ENCODE measurements around the gene C2orf78.
"Not testable (repeated sequence)": the region's sequence is repeated elsewhere in the genome, so short reads cannot be mapped to it uniquely, and the experiment has no call there.

Gene C2orf78, protein sequence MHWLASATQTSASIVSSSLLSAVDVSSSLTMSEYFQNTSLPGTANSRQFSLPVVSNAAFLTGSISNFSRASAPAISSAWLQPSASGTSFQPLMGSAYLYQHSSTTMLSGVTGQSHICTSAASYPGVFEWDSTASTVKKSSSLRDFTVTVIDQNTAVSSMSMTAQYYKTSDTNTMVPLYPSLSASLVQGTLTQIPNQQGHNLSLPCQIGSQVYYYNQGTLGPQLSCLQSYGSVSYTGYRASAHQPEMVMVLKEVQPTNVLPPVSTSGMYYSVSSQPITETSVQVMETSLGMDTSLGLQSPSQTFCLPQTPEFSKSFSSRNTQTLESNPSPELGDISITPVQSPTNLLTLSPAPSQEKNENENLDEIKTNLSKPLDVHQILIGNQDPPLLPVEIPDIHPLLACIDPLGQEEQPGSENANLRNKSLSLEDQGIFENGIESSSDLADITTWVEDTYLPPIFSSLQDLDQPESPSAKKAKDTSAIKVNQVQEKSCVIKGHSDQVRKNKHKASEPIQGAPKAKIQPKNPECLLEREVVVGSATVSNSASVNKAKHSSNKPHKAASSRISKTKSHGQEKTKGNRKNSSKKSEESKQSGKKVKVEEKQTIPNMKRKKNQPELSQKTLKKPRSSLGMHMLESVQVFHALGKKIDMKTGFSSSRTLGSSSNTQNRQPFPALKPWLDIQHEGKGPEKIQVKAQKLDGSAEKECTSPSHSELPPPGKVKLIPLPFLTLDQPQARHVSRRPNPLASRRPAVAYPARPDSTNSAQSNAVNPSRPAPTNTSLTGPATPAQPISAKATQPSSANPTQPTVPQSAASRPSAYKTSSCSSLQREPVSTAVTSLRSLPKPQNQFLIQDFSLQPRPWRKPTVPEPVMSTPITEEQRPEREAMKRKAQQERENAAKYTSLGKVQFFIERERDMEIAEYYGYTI

DNA sequence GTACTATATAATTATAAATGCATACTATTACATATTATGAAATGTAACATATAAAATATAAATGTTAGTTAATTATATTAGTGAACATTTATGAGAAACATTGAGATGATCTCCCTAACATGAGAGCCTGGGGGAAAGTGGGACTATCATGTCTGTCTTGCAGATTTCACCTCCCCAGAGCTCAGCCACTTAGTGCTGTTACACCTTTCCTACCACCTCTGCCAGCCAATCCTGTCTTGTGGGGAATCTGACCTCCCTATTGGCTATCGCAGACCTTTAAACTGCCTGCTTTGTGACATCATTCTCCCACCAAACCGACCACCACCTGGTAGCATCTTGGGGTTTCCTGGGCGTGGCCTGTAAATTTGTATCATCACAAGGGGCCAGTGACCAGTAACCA is at the start of gene C2orf78:
TSS of gene C2orf78 (plus strand) at position 301 of the 400 bp plus-strand sequence. CDS start 127 bp downstream, outside the sequence.
- DNase-seq: not testable (repeated sequence)

DNA sequence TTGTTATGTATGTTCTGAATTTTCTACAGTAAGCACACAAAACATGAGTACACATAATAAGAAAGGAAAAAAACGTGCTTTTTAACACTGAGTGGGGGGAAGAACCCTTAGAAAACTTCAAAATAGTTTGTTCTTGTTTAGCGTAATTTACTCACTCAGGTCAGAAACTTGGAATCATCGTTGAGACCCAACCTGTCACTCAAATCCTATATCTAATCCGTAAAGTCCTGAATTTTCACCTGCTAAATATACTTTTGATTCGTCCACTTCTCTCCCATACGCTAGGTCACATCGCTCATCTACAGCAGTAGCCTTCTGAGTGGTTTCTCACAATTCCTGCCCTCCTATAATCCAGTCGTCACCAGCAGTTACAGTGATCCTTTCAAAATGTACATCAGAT is 47.6 kb upstream of the C2orf78 start:
- DNase-seq: no peak

DNA sequence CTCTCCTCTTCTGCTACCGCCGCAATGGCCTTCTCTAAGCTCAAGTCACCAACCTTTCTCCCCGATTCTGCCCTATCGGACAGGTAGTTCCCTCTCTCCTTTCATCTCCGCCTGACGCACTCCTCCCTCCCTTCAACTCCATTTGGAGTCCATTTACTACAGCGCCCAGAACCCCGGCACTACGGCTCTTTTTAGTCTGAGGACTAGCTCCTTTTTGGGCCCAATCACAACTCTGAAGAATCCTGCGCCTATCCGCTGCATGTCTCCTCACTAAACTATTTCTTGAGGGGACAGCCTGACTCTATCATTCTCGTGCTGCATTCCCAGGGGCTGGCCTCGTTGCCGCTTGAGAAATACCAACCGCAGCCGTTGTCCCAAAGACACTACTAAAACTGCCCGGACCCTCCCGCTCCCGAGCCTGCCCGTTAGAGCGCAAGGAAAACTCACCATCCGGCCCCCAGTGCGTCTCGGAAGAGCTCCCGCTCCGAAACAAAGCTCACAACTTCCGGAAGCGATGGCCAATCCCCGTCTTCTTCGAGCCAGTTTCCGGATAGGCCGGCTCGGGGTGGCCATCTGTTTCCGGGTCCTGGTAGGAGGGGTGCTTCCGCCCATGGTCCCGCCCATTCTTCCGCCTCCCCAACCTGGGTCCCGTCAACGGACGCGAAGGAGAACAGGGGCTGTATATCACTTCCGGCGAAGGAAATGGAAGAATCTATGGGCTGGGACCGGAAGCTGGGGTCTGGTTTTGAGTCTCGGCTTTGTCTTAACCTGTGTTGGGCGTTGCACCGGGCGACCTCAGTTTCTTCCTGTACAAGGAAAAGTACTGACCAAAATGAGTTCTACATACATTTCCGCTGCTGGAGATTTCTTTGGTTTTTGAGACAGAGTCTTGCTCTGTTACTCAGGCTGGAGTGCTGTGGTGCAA is 46.9 kb upstream of the C2orf78 start, which contains the start of gene TPRKB:
TSS of gene TPRKB (minus strand) at position 491 of the 925 bp plus-strand sequence. CDS start 2,776 bp downstream, outside the sequence.
- peak; percentile 76 for DNase-seq

DNA sequence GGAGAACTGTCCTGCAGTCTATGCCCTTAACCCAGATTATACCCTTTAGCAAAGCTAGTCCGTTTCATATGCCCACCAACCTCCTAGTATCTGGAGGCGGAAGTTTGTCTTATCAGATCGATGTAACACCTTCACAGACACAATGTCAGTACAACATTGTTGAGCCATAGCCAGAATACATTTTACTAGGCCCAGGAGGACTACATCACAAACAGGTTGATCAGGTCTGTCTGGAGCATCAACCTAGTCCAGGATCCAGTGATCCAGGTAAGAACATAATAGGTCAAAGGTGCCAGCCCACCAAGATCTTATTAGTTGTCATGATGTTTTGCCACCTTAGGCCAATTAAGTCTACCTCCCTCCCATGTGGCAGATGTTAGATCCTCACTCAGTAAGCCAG is 44.9 kb upstream of the C2orf78 start:
- no peak for DNase-seq

DNA sequence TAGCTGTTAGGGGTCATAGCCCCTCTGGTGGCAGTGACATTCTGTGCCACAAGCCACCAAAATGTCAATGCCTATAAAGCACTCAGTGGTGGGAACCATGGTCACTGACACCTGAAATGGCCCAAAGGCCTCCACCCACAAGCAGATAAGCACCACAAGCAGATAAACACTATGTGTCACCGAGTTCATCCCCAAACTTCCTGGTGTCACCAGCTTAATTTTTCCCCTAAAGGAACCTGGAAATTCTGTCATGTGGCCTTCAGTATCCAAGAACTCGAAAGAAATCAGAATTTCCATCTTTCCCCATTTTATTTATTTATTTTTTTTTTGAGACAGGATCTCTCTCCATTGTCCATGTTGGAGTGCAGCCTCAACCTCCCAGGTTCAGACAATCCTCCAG is 43.2 kb upstream of the C2orf78 start:
- no peak for DNase-seq

DNA sequence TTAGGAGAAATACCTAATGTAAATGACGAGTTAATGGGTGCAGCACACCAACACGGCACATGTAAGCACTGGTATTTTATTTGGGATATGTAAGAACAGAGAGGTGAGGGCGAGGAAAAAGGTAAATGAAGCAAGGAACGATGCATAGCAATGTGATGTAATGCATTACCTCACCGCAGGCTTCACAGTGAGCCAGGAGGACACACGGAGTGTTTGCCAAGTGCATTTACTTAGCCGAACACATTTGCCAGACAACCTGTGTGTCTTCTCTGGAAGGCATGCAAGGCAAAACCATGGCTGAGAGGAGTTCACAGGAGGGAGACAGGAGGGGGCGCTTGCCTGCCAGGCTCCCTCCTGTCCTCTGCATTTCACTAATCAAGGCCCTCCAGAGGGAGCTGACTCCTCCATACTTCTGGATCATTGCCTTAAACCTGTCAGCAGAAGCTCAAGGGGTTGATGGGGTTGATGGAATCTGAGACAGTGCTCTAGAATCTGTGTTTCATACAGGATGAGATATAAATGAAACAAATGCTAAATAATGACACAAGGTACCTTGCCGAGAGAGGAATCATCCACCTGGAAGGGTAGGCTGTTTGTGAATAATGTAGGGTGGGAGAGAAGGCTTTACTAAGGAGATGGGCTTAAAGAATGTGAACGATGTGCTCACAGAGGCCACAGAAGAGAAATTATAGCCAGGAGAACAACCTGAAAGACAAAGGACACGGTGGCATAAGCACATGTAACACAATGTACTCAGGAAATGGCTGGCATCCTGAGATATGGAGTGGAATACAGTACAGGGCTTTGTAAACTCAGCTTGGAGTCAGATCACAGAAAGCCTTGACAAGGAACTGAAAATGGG is 37.7 kb upstream of the C2orf78 start:
- DNase-seq: no peak

DNA sequence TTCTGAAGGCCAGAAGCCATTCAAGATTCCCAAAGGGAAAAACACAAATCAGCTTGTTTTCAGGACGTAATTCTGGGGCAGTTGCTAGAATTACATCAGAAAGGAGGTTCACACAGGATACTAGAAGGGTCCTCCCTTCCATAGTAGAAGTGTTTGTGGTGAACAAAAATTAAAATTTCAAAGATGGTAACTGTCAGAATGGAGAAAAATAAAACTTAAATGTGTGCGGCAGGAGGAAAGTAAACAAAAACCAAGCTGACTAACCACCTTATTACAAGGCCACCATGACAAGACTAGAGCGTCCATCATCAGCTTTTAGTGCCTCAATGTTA is 37.1 kb upstream of the C2orf78 start:
- no peak for DNase-seq

DNA sequence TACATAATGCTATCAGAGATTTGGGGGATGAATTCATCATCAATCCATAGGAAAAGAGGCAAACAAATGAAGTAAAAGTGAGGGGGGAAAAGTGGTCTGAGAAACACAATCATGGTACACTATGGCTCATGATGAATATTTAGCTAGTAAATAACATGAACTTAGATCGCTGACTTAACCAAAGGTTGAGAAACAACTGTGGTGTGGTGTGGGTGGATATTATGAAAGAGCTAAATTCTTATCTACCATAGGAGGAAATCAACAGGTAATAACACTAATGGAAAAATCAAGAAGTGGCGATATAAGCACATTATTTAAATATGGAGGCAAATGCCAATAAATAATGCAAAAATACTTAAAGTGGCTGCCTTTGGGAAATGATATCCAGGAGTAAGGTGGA is 34.7 kb upstream of the C2orf78 start:
- no peak for DNase-seq

DNA sequence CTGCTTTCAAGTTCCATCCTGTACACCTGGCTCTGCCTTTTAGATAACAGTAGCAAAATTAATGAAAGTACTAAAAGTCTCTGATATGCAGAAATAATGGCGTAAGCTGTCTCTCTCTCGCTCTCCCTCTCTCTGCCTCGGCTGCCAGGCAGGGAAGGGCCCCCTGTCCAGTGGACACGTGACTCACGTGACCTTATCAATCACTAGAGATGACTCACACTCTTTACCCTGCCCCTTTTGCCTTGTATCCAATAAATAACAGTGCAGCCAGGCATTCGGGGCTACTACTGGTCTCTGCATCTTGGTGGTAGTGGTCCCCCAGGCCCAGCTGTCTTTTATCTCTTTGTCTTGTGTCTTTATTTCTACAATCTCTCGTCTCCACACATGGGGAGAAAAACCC is 29.7 kb upstream of the C2orf78 start:
- DNase-seq: not testable (repeated sequence)

DNA sequence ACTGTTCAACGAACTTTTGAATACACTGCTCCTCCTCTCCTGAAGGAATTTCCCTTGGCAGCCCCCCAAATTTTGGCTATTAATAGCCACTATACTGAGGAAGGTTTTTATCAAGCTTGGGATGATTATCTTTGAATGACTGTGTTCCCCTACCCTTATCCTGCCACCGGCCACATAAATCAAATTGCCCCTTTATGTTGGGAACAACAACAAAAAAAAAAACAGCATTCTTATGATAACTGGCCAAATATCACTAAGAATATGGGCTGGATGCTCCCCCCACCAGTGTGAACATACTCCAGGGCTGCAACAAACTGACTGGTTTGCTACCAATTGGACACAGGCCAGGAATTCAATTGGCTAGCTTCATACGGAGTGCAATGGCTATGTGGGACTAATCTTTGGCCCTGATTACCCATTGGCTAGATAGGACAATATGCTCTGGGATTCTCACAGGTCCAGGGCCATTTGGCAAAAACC is 24.7 kb upstream of the C2orf78 start:
- no peak for DNase-seq

DNA sequence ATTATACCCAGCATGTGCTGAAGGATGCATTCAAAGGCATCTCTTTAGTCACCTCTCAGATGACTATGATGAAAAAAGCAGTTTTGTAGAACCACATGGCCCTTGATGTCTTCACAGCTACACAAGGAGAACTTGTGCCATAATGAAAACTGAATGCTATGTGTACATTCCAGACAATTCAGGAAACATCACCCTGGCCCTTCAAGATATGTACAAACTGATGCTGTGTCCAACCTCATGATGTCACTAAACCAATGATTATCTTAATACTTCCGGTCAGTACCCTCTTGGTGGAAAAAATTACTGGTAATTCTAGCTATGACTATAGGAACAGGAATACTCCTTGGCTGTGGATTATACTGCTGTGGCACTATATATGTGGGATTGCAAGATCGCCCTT is 24.1 kb upstream of the C2orf78 start:
- no peak for DNase-seq

DNA sequence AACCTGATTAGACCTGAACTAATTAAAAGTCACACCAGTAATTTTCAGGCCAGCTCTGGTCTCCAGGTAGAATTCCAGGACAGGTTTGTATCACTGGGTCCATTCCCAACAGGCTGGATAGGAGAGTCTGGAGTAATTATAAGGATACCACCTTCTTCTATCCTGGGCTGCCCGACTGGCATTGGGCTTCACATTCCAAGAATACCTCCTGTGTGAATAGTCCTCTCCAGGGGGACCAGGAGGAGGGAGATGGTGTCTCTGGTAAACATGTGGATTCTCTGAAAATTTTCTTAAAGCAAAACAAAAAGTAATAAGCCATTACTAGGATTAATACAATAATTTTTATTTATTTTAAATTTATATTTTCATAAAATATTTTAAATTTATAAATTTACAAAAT is 21.4 kb upstream of the C2orf78 start:
- DNase-seq: no peak

DNA sequence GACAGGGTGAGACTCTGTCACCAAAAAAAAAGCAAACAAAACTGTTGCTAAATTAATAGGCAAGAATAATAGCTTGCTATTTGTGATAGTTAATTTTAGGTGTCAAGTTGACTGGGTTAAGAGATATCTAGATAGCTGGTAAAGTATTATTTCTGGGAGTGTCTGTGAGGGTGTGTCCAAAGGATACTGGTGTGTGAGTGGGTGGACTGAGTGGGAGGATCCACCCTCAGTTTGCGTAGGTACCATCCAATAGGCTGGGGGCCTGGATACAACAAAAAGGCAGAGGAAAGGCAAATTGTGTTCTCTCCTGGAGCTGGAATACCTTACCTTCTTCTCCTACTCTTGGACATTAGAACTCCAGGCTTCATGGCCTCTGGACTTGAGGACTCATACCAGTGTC is 19.0 kb upstream of the C2orf78 start:
- DNase-seq: no peak

DNA sequence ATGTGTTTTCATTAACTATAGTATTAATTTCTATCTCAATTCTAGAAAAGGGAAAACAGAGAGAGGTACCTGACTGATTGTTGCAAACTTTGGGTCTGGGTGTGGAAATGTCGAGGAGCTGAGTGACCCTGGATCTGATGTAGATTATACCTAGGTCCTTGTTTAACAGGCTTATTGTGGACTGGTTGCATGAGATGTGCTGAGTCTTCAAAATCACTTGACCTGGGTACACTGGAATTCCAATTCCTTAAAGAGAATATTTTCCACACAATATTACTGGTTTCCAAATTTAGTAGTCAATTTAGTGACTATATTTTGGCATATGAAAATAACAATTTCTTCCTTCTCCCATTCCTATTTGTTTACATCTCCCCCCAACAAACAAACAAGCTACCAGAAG is 17.6 kb upstream of the C2orf78 start:
- no peak for DNase-seq

DNA sequence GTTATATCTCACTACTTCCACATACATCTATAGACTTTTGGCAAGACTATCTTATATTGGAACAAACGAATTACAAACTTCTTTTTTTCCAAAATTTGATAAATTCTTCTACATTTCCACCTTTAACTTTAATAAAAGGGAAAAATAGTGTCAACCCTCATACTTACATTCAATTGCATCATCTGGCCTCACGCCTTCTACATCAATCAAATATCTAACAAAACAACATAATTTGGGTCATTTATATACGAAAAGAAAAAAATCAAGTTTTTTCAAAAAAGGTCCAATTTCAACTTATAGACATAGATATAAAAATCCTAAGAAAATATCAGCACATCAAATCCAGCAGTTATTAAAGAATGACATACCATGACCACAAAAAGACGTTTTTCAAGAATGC is 17.0 kb upstream of the C2orf78 start:
- no peak for DNase-seq

DNA sequence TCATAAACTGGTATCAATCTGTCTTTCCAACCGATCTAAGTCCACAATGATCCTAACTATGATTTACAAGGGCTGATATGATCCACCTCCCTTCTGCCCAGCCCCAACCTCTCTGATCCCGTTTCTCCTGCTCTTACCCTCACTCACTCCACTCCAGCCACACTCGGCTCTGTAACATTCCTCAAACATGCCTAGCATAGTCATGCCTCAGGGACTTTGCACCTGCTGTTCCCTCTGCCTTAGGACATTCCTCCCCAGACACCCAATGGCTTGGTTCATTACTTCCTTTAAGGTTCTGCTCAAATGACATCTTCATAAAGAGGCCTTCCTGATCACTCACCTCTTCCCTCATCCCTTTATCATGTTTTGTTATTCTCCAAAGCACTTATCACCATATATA is 13.3 kb upstream of the C2orf78 start:
- DNase-seq: no peak

DNA sequence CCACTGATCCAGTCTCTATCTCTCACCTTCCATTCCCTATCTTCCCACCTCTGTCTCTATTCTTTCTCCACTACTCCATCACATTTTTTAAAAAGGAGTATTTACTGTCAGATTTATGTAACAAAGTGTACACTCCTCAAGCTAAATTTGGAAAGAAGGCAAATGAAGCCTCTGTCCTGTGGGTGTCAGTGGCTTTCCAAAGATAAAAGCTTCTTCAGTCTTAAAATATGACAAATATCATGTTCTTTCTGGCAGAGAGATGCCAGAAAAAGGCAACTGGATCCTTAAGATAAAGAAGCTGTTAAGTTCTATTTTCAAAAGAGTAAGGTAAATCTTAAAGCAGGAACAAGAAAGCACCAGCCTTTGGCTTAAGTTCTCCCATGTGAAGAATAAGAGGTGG is 11.2 kb upstream of the C2orf78 start:
- DNase-seq: no peak

DNA sequence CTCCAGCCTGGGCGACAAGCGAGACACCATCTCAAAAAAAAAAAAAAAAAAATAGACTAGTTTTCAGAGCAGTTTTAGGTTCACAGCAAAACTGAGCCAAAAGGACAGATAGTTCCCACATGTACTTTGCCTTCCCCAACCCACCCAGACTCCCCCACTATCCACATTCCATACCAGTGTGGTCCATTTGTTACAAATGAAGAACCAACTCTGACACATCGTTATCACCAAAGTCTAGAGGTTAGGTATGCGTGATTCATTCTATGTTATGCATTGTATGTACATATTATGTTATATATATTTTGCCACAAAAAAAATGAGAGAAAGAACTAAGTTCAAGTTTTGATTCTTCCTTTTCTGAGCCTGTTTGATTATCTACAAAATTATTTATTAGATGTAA is 7.6 kb upstream of the C2orf78 start:
- no peak for DNase-seq

DNA sequence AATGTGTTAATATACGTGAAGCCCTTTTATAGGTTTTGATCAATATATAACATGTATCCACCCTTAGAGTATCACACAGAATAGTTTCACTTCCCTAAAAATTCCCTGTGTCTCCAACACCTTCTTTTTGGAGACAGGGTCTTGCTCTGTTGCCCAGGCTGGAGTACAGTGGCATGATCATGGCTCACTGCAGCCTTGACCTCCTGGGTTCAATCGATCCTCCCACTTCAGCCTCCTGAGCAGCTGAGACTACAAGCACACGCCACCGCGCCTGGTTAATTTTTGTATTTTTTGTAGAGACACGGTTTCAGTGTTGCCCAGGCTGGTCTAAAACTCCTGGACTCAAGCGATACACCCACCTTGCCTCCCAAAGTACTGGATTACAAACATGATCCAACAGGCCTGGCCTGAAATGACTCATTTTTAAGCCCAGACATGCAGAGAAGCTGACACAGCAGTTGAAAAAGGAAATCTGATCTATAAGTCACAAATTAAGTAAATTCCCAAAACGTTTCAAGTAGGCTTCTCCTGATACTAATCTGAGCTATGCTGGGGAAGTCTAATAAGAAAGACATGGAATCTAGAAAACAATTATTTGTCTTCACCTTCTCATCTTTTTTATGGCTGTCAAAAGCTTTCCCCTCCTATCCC is 7.0 kb upstream of the C2orf78 start:
- DNase-seq: no peak

DNA sequence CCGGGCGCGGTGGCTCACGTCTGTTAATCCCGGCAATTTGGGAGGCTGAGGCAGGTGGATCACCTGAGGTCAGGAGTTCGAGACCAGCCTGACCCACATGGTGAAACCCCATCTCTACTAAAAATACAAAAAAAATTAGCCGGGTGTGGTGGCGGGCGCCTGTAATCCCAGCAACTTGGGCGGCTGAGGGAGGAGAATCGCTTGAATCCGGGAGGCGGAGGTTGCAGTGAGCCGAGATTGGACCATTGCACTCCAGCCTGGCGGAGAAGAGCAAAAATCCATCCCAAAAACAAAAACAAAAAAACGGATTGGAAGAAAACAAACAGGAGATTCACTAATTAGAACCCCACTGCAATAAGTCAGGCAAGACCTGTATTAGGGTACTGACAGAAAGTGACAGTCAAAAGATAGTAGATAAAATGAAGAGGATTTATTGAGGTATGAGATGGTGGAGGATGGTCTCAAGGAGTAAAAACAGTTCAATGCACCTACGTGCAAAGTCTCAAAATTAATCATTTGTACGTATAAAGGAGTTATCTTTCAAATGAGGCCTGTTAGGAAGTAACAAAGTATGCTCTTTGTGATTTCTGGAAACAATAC is 5.0 kb upstream of the C2orf78 start:
- DNase-seq: not testable (repeated sequence)
